GM21786 (cell line): ENCODE results near the gene C4BPA.
A peak's percentile ranks its signal among the peaks of the same experiment; 100 is the strongest.

Experiments
- ATAC-seq: cut with Tn5 transposase; IDR thresholded peaks from one replicate; pipeline ENCODE4 v1.9.1; 2021; ENCODE audit not compliant: unreplicated experiment

Gene C4BPA

GRCh38 chr1:207077012-207077411 lies 27.0 kb upstream of the C4BPA start:
- no peak for ATAC-seq

DNA sequence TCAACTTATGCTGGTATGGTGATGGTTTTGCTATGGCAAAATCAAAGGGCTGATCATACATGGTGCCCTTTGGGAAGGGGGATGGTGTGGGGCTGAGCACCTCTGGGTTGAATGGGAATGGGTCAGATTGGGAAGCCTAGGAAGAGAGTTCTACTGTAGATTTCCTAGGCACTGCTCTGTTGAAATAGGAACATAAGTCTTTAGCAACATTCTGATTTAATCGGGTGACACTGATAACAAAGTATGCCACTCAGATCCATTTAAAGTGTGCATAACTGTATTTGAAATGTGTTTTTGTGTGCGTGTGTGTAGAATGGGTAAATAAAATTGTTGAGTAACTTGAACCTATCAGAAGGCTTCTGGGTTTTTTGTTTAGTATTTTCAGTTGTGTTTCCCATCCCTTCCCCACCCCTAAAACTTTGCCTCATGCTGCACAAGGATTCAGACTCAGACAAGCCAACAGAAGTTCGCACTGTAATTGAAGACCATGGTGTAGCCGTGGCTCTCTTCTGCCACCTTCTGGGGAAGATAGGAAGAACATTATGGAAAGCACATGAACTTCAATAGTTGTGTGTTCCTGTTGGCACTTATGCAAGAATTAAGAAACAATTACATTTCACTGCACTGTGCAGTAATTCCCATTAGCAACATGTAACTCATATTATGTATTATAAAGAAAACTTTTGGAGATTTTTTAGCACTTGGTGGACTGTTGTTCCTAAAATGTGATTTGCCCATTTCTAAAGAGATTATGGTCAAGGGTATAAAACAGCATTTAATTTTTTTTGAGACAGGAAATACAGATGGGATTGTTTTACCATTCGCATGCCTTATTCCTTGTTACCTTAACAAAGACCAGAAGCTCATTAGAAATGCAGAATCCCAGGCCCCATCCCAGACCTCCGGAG lies 26.3 kb upstream of the C4BPA start:
- ATAC-seq: no peak

DNA sequence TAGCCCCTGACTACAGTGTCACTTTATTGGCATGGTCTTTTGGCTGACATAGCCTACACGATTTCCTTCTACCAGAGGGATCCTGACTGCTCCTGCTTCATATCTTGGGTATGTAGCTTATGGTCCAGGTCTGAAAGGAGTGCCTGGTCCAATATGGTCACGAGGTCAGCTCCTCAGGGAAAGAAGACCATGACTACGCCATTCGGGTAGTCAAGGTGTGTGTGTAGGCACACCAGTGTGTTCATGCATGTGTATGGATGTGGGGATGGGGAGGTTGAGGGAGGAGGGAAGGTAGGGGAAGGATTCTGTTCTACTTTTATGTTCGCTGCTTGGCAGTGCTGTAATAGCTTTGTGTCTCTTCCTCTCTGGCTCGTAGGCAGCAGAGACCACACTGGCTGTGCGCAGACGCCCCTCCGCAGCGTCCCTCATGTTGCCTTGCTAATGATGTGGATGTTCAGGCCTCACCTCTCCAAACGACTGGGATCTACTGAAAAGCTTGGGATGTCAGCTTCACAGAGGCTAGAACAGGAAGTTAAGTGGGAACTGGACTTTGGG lies 25.4 kb upstream of the C4BPA start:
- ATAC-seq: no peak

DNA sequence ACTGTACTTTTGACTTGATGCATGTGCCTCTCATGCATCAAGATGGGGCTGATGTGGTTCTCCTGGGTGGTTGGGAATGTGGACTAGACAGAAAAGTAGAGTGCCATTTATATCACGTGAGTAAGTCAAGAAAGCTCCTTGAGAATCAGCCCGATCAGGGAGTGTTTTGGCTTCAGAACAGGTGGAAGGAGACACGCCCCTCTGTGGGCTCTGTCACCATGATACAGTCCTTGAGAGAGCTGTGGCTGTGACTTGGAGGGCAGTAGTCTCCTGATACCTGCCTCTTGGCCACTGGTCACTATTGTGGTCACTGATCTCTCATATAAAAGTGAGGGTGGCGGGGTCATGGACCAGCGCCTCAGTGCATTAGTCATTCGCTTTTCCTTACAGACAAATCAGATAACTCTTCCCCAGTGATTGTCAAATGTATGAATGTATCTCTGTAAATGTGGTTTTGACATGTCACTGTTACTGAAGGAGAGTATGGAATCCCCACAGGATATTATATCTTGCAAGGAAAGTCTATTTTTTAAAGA lies 24.3 kb upstream of the C4BPA start:
- no peak for ATAC-seq

DNA sequence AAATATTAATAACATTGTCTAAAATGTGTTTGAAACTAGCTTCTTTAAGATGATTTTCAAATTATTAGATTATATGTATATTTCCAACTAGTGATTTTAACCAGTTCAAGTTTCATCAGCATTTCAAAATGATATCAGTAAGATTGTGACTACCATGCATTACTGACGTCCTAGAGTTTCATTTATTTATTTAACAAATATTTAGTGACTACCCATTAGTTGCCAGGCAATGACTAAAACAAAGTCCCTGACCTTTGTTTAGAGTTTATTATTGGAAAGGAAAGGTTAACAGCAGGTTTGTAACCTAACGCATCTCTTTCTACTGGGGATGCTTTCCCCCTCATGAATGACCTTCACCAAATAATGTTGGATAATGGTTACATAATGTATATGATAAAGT lies 22.9 kb upstream of the C4BPA start:
- ATAC-seq: no peak

GRCh38 chr1:207081806-207082205 lies 22.2 kb upstream of the C4BPA start:
- no peak for ATAC-seq

DNA sequence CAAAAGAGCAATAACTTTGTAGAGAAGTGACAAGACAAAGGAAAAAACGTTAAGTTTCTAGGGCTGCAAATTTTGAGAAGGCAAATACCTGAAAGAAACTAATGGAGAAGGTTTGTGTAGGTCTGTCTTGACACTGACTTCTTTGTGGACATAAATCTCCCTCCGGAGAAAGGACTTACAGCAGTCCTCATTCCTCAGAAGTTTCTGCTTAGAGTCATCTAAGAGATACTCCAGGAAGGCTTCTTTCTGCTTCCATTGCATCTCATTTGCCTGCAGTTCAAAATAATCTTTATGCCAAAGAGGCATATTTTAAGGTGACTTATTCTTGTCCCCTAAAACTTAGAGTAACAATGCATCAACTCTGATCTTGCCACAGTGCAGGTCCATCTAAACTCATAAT lies 19.8 kb upstream of the C4BPA start:
- no peak for ATAC-seq

- ATAC-seq: peak; percentile 69
Measured at GRCh38 chr1:207084701-207085180, 19.3 kb upstream of the C4BPA start.

- ATAC-seq: no peak
Measured at GRCh38 chr1:207085887-207086286, 18.1 kb upstream of the C4BPA start.

GRCh38 chr1:207088161-207088560 lies 15.9 kb upstream of the C4BPA start:
- no peak for ATAC-seq

DNA sequence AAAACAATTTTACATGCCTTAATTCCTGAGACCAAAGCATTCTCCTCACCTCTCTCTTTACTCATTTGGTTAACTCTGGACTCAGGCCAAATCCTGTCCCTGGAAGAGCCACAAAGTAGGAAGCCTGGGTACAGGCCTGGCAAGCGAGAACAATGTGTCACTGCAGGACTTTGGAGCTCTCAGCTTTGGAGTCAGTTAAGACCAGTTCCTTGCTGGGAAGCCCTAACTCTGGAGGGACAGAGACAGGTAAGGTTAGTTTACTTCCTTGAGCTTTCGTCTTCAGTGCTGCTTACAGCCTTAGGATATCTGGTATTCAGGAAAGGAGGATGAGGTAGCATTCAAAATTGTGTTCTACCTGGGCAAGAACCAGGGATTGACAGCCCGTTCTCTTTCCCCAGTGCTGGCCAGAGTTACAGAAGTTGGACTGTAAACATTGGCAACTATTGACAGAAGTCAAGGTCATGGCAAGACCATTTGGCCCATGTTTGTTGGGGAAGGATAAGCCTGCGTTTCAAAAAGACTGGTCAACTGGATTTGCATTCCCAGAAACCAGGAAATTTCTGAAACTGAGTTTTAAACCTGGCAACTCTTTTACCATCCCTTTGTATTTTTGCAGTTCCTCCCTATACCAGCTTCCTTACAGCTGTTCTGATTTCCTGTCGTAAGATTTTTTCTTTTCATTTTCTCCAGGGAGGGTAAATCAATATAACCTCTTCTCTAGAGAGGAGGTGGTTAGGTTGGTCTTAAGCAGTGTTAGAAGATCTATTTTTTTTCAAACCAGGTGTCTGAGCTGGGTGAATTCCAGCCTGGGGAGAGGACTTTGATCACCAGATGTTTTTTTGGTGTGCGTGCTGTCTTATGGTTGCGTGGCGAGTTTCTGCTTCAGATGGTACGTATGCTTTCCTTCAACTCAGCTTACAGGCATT lies 15.1 kb upstream of the C4BPA start, which contains the start of gene C4BPB:
TSS of gene C4BPB (plus strand) at position 160 of the 926 bp plus-strand sequence. CDS start at position 832, 672 bp downstream.
- no peak for ATAC-seq

DNA sequence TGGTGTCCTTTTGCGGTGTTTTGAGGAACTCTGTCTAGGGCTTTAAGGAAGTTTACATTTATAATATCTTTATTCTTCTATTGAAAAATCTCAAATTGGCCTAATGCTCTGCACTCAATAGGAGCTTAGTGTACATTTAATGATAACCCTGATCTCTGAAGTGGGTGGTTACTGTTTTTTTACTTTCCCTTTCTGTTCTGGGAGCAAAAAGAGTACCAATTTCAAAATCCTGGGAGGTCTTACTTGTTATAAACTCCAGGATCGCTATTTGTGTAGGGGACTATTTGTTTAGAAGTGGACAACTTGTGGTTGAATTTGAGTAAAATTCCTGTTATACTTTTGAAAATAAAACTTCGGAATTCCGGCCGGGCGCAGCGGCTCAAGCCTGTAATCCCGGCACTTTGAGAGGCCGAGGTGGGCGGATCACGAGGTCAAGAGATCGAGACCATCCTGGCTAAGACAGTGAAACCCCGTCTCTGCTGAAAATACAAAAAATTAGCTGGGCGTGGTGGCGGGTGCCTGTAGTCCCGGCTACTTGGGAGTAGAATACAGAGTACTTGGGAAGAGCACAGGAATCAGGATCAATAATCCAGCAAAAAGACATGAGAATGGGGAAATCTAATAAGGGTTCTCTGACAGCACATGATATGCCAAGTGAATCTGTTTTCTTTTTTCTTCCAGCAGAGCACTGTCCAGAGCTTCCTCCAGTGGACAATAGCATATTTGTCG lies 14.2 kb upstream of the C4BPA start:
- no peak for ATAC-seq

GRCh38 chr1:207091200-207091908 lies 12.7 kb upstream of the C4BPA start:
- ATAC-seq: no peak

DNA sequence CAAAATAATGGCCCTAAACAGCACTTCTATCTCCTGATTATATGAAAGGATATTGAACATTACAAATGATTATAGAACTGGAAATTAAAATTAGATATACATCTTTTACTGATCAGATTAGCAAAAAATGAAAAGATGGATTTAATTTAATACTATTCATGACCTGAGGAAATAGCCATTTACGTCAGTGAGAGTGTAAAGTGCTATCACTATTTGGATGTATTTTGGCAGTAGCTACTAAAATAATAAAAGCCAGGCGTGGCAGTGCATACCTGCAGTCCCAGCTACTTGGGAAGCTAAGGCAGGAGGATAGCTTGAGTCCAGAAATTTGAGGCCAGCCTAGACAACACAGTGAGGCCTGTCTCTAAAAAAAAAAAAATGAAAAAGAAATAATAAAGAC lies 10.1 kb upstream of the C4BPA start:
- ATAC-seq: no peak

DNA sequence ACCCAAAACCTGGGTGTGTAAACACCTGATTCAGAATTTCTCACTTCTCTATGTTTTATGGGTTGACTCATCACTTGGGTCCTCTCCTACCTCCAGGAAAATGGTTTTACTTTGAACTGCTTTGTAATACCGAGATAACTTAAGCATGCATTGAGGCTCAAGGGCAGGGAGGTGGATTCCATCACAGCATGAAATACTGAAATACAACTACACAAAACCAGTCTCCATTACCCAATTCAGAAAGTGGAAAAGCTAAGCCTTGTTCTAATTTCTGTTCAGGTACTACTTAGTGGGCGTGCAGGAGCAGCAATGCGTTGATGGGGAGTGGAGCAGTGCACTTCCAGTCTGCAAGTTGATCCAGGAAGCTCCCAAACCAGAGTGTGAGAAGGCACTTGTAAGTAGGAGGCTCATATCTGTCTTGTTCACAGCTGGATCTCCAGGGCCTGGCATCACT lies 6.1 kb upstream of the C4BPA start:
- ATAC-seq: peak; percentile 90

DNA sequence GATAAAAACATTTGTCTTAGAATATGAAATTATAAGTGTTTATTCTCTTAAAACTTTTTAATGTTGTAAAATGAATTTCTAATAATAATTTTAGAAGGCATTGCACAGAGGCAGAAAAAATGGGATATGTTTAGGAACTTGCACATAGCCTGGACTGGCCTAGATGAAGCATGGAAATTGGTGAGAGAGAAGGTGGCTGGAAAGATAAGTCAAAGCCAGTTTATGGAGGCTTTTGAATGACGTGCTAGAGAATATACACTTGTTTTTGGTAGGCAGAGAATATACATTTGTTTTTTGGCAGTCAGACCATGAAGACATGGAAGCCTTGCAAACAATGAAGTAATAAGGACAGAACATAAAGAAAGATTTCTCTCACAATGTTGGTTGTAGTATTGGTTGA lies 2.3 kb upstream of the C4BPA start:
- ATAC-seq: no peak

DNA sequence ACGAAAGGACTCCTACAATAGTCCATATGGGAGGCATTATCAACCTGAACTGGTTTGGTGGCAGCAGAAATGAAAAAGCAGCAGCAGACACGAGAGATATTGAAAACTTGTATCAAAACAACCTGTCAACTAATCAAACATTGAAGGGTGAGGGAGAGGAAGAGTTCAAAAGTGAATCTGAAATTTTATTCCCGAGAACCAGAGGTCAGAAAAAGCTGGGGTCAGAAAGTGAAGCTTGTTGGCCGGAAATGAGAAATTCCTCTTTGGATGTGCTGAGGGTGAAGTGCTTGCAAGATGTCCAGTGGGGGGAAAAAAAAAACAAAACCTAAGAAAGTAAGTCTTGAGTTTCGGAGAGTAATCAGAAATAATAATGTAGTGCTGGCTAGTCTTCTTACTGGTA lies 1.9 kb upstream of the C4BPA start:
- ATAC-seq: no peak

DNA sequence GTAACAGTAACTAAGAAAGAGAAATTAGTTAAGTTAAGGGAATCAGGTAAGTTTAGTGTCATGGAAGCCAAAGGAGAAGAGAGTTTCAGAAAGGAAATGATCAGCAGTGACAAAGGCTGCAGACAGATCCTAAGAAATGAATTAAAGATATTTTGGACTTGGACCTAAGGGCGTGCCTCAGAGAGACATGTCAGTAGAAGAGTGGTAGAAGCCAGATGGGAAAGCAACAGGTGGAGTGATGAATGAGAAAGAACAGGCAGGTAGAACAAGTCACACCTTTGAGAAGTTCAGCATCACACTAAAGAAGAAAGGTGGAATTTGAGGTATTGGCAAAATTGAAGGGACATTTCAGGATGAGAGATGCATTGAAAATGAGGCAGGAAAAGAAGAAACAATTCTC lies 1.4 kb upstream of the C4BPA start:
- no peak for ATAC-seq

- no peak for ATAC-seq
Measured at GRCh38 chr1:207109004-207109403, 5.0 kb downstream of the C4BPA start.
